Globus pallidus (tissue), 1 donor: Measurements from ENCODE around the gene RAD51C.
"Not testable (repeated sequence)": the region's sequence is repeated elsewhere in the genome, so short reads cannot be mapped to it uniquely, and the experiment has no call there.

Source experiments
- DNase-seq: peaks from one replicate; pipeline ENCODE4 v3.0.0-alpha.2; 2015; ENCODE audit warnings: low spot score

Gene RAD51C

GRCh38 chr17:58741121-58741625 is 48.8 kb downstream of the RAD51C start:
- DNase-seq = no peak

GRCh38 chr17:58747674-58748073 is 55.3 kb downstream of the RAD51C start:
- DNase-seq = no peak

GRCh38 chr17:58749627-58750026 is 57.2 kb downstream of the RAD51C start:
- DNase-seq = not testable (repeated sequence)

- DNase-seq = no peak
Observed at GRCh38 chr17:58753026-58753425, 60.6 kb downstream of the RAD51C start.

- no peak for DNase-seq
Observed at GRCh38 chr17:58755269-58755576, 62.8 kb downstream of the RAD51C start.

GRCh38 chr17:58755577-58756245 is 63.3 kb downstream of the RAD51C start, which contains the start of gene PPM1E:
PPM1E (plus strand) TSS chr17:58755854.
- peak; percentile 40 for DNase-seq

GRCh38 chr17:58756246-58757161 is 64.1 kb downstream of the RAD51C start:
- peak; percentile 6 for DNase-seq

- peak; percentile 4 for DNase-seq
Observed at GRCh38 chr17:58757162-58757613, 64.8 kb downstream of the RAD51C start.

GRCh38 chr17:58758890-58759289 is 66.5 kb downstream of the RAD51C start:
- no peak for DNase-seq

- DNase-seq = no peak
Observed at GRCh38 chr17:58759522-58759921, 67.1 kb downstream of the RAD51C start.

- DNase-seq = no peak
Observed at GRCh38 chr17:58760248-58760647, 67.8 kb downstream of the RAD51C start.

- no peak for DNase-seq
Observed at GRCh38 chr17:58763263-58763662, 70.9 kb downstream of the RAD51C start.

GRCh38 chr17:58764373-58764772 is 72.0 kb downstream of the RAD51C start:
- no peak for DNase-seq

- DNase-seq = not testable (repeated sequence)
Observed at GRCh38 chr17:58778482-58778881, 86.1 kb downstream of the RAD51C start.

- DNase-seq = no peak
Observed at GRCh38 chr17:58779446-58779845, 87.0 kb downstream of the RAD51C start.

- no peak for DNase-seq
Observed at GRCh38 chr17:58783380-58783779, 91.0 kb downstream of the RAD51C start.

GRCh38 chr17:58785097-58785496 is 92.7 kb downstream of the RAD51C start:
- DNase-seq = no peak
